Neuronal stem cell (in vitro differentiated cells): ENCODE measurements around the gene NPC2.

Source experiments
- DNase-seq: peaks from one replicate; pipeline ENCODE4 v3.0.0-alpha.2; 2013; ENCODE audit warnings: low spot score
- H2AFZ ChIP-seq: one replicate; pipeline ENCODE4 v1.6.1; 2013; ENCODE audit warnings: mild to moderate bottlenecking, low read length, inconsistent platforms
- H2AK5ac ChIP-seq: 2 replicates; pipeline ENCODE4 v1.6.1; 2013; ENCODE audit warnings: low read depth, mild to moderate bottlenecking, inconsistent platforms, low read length, moderate library complexity, mixed read lengths
- H2BK120ac ChIP-seq: 2 replicates; pipeline ENCODE4 v1.6.1; 2013; ENCODE audit warnings: low read depth, mild to moderate bottlenecking, inconsistent platforms, low read length, moderate library complexity, mixed read lengths
- H2BK12ac ChIP-seq: one replicate; pipeline ENCODE4 v1.6.1; 2013; ENCODE audit warnings: low read length, inconsistent platforms
- H2BK15ac ChIP-seq: 2 replicates; pipeline ENCODE4 v1.6.1; 2013; ENCODE audit warnings: mild to moderate bottlenecking, low read length, inconsistent platforms, mixed read lengths
- H2BK5ac ChIP-seq: one replicate; pipeline ENCODE4 v1.6.1; 2013; ENCODE audit warnings: inconsistent platforms, mild to moderate bottlenecking, low read length, moderate library complexity
- H3K14ac ChIP-seq: one replicate; pipeline ENCODE4 v1.6.1; 2013; ENCODE audit warnings: low read length, inconsistent platforms
- H3K18ac ChIP-seq: 2 replicates; pipeline ENCODE4 v1.6.1; 2013; ENCODE audit warnings: low read length, inconsistent platforms
- H3K23ac ChIP-seq: 2 replicates; pipeline ENCODE4 v1.6.1; 2013; ENCODE audit warnings: low read depth, mild to moderate bottlenecking, mixed read lengths, low read length, inconsistent platforms; ENCODE audit not compliant: poor library complexity
- H3K27ac ChIP-seq: replicated peaks from 3 replicates; pipeline ENCODE4 v1.5.1; 2013; ENCODE audit warnings: low read length, inconsistent platforms
- H3K27me3 ChIP-seq, 3 experiments: 2 replicates each; pipeline ENCODE4 v1.6.1; 2013; ENCODE audit warnings: low read length in 3 of 3, mild to moderate bottlenecking in 2 of 3, inconsistent platforms in 1 of 3, low read depth in 1 of 3, mixed read lengths in 1 of 3, moderate library complexity in 1 of 3; ENCODE audit not compliant: control insufficient read depth in 3 of 3, insufficient read depth in 3 of 3
- H3K36me3 ChIP-seq, 2 donors: replicated peaks in 1 of 2; 2 replicates each; pipeline ENCODE4 v1.6.1; 2013; ENCODE audit warnings: low read length in 2 of 2; ENCODE audit not compliant: control insufficient read depth in 2 of 2, insufficient read depth in 2 of 2
- H3K4ac ChIP-seq: 2 replicates; pipeline ENCODE4 v1.6.1; 2013; ENCODE audit warnings: inconsistent platforms, mild to moderate bottlenecking, low read length, moderate library complexity
- H3K4me1 ChIP-seq, 2 donors: 1 replicate in 1 of 2; 2 replicates in 1 of 2; pipeline ENCODE4 v1.6.1; 2013; ENCODE audit warnings: low read length in 2 of 2, low read depth in 1 of 2; ENCODE audit not compliant: control insufficient read depth in 2 of 2, insufficient read depth in 1 of 2
- H3K4me2 ChIP-seq: one replicate; pipeline ENCODE4 v1.6.1; 2013; ENCODE audit warnings: mild to moderate bottlenecking, low read length, inconsistent platforms; ENCODE audit not compliant: insufficient read depth, poor library complexity, severe bottlenecking
- H3K4me3 ChIP-seq, 2 donors: 2 replicates each; pipeline ENCODE4 v1.5.1; 2013; ENCODE audit warnings: low read length in 2 of 2, mild to moderate bottlenecking in 2 of 2, inconsistent platforms in 1 of 2, moderate library complexity in 1 of 2
- H3K79me1 ChIP-seq: one replicate; pipeline ENCODE4 v1.6.1; 2013; ENCODE audit warnings: low read depth, mild to moderate bottlenecking, inconsistent platforms, low read length, moderate library complexity
- H3K9ac ChIP-seq: one replicate; pipeline ENCODE4 v1.6.1; 2013; ENCODE audit warnings: mild to moderate bottlenecking, low read depth, low read length, inconsistent platforms; ENCODE audit not compliant: poor library complexity
- H3K9me3 ChIP-seq, 2 donors: replicated peaks in 1 of 2; 2 replicates each; pipeline versions ENCODE3 to v1.6.1; 2013; ENCODE audit warnings: low read length in 2 of 2, mild to moderate bottlenecking in 2 of 2, inconsistent platforms in 1 of 2, low read depth in 1 of 2, mixed read lengths in 1 of 2, moderate library complexity in 1 of 2; ENCODE audit not compliant: control insufficient read depth in 2 of 2, insufficient read depth in 1 of 2
- H4K8ac ChIP-seq: one replicate; pipeline ENCODE4 v1.6.1; 2013; ENCODE audit warnings: low read depth, mild to moderate bottlenecking, inconsistent platforms, low read length, moderate library complexity
- H4K91ac ChIP-seq: one replicate; pipeline ENCODE4 v1.6.1; 2013; ENCODE audit warnings: low read length, low read depth, mild to moderate bottlenecking, inconsistent platforms; ENCODE audit not compliant: poor library complexity
- WGBS, 2 donors: extraction: QIAGEN DNeasy Blood & Tissue Kit; methylation state at CpG; one replicate each; pipeline ENCODE4 v1.1.7; 2013; ENCODE audit warnings: missing lambda C conversion rate in 2 of 2, mixed read lengths in 1 of 2; ENCODE audit not compliant: insufficient read length in 2 of 2, insufficient replicate concordance in 1 of 2; ENCODE audit errors: extremely low coverage in 2 of 2; 5-methylcytosine and 5-hydroxymethylcytosine counted together

Gene NPC2

GRCh38 chr14:74502236-74503019 is 9.3 kb upstream of the NPC2 start:
- H3K23ac ChIP-seq = no peak overlapping the region
- peaks cover 12 to 17% of the 10 kb centered on the region in 2 donors for H3K4me1 ChIP-seq
- no peak overlapping the region for H2BK120ac ChIP-seq
- peaks cover 2 to 4% of the 10 kb centered on the region in 2 donors for H3K36me3 ChIP-seq
- no peak overlapping the region for H2BK5ac ChIP-seq
- H3K27ac ChIP-seq = no peak overlapping the region
- no peaks in the 10 kb centered on the region for H3K79me1 ChIP-seq
- H3K4me3 ChIP-seq = no peak overlapping the region
- H3K14ac ChIP-seq = no peak overlapping the region
- H3K4me2 ChIP-seq = no peak overlapping the region
- H2AK5ac ChIP-seq = peak overlapping the region; percentile 88
- no peak overlapping the region for H4K91ac ChIP-seq
- WGBS, 2 donors = no CpG with 5 or more reads among the region's 21 CpGs
- H3K4ac ChIP-seq = no peak overlapping the region
- peak overlapping the region; percentile 37 for H2AFZ ChIP-seq
- H4K8ac ChIP-seq = no peak overlapping the region
- DNase-seq = no peak
- H3K9ac ChIP-seq = no peak overlapping the region
- no peak overlapping the region for H2BK12ac ChIP-seq
- no peaks in the 10 kb centered on the region for H3K9me3 ChIP-seq
- H3K27me3 ChIP-seq = no peaks in the 10 kb centered on the region
- H2BK15ac ChIP-seq = no peak overlapping the region
- no peak overlapping the region for H3K18ac ChIP-seq

- WGBS, 2 donors = no CpG with 5 or more reads among the region's 5 CpGs
- Histone ChIP-seq H4K8ac (no peak overlapping the region), H3K36me3 (peaks cover 2 to 5% of the 10 kb centered on the region in 2 donors), H2AK5ac (peak overlapping the region; percentile 12), H3K27ac (peak overlapping the region; percentile 57), H2AFZ (peak overlapping the region; percentile 79), H2BK120ac (no peak overlapping the region), H3K23ac (no peak overlapping the region), H3K14ac (no peak overlapping the region), H2BK5ac (no peak overlapping the region), H3K18ac (peak overlapping the region; percentile 34), H3K4me3 (no peak overlapping the region), H3K4me1 (peaks cover 12 to 17% of the 10 kb centered on the region in 2 donors), H4K91ac (no peak overlapping the region), H3K27me3 (no peaks in the 10 kb centered on the region), H2BK15ac (peak overlapping the region; percentile 33), H3K9me3 (no peaks in the 10 kb centered on the region), H3K4ac (no peak overlapping the region), H3K9ac (no peak overlapping the region), H3K4me2 (no peak overlapping the region), H2BK12ac (no peak overlapping the region), H3K79me1 (no peaks in the 10 kb centered on the region)
- no peak for DNase-seq
Measured at GRCh38 chr14:74501691-74502090, 8.6 kb upstream of the NPC2 start.

- DNase-seq = peak; percentile 75
- peaks cover 12 to 17% of the 10 kb centered on the region in 2 donors for H3K4me1 ChIP-seq
- no peak overlapping the region for H2BK12ac ChIP-seq
- H3K79me1 ChIP-seq = no peaks in the 10 kb centered on the region
- no peak overlapping the region for H4K91ac ChIP-seq
- no peaks in the 10 kb centered on the region for H3K9me3 ChIP-seq
- H3K36me3 ChIP-seq = peaks cover 4 to 8% of the 10 kb centered on the region in 2 donors
- WGBS, 2 donors = no CpG with 5 or more reads among the region's 16 CpGs
- peak overlapping the region; percentile 79 for H2AFZ ChIP-seq
- no peak overlapping the region for H4K8ac ChIP-seq
- no peak overlapping the region for H3K14ac ChIP-seq
- peak overlapping the region; percentile 12 for H2AK5ac ChIP-seq
- H2BK120ac ChIP-seq = no peak overlapping the region
- H2BK5ac ChIP-seq = no peak overlapping the region
- H3K4ac ChIP-seq = no peak overlapping the region
- no peaks in the 10 kb centered on the region for H3K27me3 ChIP-seq
- no peak overlapping the region for H3K4me3 ChIP-seq
- peak overlapping the region; percentile 57 for H3K27ac ChIP-seq
- no peak overlapping the region for H3K23ac ChIP-seq
- H3K9ac ChIP-seq = no peak overlapping the region
- no peak overlapping the region for H3K4me2 ChIP-seq
- H3K18ac ChIP-seq = peak overlapping the region; percentile 24
- peak overlapping the region; percentile 33 for H2BK15ac ChIP-seq
Measured at GRCh38 chr14:74501135-74501614, 8.1 kb upstream of the NPC2 start.

- H2BK12ac ChIP-seq = no peak overlapping the region
- H3K79me1 ChIP-seq = no peaks in the 10 kb centered on the region
- peaks cover 4 to 14% of the 10 kb centered on the region in 2 donors for H3K36me3 ChIP-seq
- peak overlapping the region; percentile 79 for H2AFZ ChIP-seq
- H2BK5ac ChIP-seq = no peak overlapping the region
- H4K8ac ChIP-seq = no peak overlapping the region
- H3K14ac ChIP-seq = no peak overlapping the region
- no peak overlapping the region for H2AK5ac ChIP-seq
- no CpG with 5 or more reads among the region's 10 CpGs for WGBS, 2 donors
- no peak overlapping the region for H3K4ac ChIP-seq
- no peak overlapping the region for H2BK15ac ChIP-seq
- H3K27me3 ChIP-seq = no peaks in the 10 kb centered on the region
- peak overlapping the region; percentile 25 for H2BK120ac ChIP-seq
- H3K27ac ChIP-seq = peak overlapping the region; percentile 57
- peak overlapping the region; percentile 41 for H4K91ac ChIP-seq
- H3K4me2 ChIP-seq = no peak overlapping the region
- H3K9me3 ChIP-seq = no peaks in the 10 kb centered on the region
- DNase-seq = peak; percentile 54
- H3K4me1 ChIP-seq = peaks cover 12 to 17% of the 10 kb centered on the region in 2 donors
- no peak overlapping the region for H3K9ac ChIP-seq
- no peak overlapping the region for H3K4me3 ChIP-seq
- H3K23ac ChIP-seq = no peak overlapping the region
- peak overlapping the region; percentile 33 for H3K18ac ChIP-seq
Measured at GRCh38 chr14:74500417-74501134, 7.5 kb upstream of the NPC2 start.
